ENCODE measurements around the gene GRPEL2. TPM values are rescaled to one million over a fixed set of nuclear protein-coding genes. Genes with fewer than 3 reads are reported as not detected.
A peak's percentile ranks its signal among the peaks of the same experiment; 100 is the strongest.

Gene GRPEL2, protein sequence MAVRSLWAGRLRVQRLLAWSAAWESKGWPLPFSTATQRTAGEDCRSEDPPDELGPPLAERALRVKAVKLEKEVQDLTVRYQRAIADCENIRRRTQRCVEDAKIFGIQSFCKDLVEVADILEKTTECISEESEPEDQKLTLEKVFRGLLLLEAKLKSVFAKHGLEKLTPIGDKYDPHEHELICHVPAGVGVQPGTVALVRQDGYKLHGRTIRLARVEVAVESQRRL
- total RNA-seq: 10 to 100 TPM; 14.5 to 16.4 TPM

DNA sequence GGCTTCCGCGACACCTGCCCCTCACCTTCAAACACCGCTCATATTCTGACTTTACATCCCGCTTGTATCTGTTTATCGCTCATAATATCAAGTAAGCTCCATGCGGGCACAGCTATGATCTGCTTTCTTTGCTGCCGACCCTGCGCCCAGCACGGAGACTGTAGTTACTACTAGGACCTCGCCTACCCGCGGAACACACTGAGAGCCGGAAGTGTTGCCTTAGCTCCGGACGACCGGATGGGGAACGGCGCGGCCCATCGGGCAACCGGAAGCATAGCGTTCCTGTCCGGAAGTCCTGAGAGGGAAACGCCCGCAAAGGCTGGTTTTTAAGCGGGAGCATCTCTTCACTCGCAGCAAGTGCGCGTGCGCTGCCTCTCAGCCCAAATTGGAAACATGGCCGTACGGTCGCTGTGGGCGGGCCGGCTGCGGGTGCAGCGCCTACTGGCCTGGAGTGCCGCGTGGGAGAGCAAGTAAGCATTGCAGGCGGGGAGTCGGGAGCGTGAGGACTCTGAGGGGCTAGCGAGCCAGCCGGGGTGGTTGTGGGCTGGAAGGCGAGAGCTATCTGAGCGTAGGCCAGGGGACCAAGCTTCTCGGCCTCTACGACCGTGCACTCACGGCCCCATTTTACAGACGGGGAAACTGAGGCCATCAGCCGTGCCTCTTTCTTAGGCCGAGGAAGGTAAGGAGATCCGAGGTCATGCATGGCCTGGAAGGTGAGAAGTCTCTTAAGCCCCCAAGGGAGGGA lies at the start of gene GRPEL2:
GRPEL2 (plus strand) TSS at position 353 of the 745 bp plus-strand sequence; CDS start at position 394, 41 bp downstream.
- H3K4me3 ChIP-seq: peak within 1 kb of the TSS; percentile 83
- intact Hi-C loops (cut with DNase I): no loop called here
- DNase-seq: peak; percentile 97
- no peaks in the 10 kb centered on the region for H3K4me1 ChIP-seq
- H3K27me3 ChIP-seq: no peaks in the 10 kb centered on the region
- H3K36me3 ChIP-seq: peaks cover 19% of the 10 kb centered on the region
- H3K9me3 ChIP-seq: no peaks in the 10 kb centered on the region
- TF ChIP-seq, protein P1, sequence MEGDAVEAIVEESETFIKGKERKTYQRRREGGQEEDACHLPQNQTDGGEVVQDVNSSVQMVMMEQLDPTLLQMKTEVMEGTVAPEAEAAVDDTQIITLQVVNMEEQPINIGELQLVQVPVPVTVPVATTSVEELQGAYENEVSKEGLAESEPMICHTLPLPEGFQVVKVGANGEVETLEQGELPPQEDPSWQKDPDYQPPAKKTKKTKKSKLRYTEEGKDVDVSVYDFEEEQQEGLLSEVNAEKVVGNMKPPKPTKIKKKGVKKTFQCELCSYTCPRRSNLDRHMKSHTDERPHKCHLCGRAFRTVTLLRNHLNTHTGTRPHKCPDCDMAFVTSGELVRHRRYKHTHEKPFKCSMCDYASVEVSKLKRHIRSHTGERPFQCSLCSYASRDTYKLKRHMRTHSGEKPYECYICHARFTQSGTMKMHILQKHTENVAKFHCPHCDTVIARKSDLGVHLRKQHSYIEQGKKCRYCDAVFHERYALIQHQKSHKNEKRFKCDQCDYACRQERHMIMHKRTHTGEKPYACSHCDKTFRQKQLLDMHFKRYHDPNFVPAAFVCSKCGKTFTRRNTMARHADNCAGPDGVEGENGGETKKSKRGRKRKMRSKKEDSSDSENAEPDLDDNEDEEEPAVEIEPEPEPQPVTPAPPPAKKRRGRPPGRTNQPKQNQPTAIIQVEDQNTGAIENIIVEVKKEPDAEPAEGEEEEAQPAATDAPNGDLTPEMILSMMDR (IDR thresholded peaks at IDR 0.05): no peak
- peak within 1 kb of the TSS; percentile 76 to 84 for H3K9ac ChIP-seq (ENCODE audit: low read depth in 2 of 2, low read length in 2 of 2)
- H3K27ac ChIP-seq: peak within 1 kb of the TSS; percentile 88

DNA sequence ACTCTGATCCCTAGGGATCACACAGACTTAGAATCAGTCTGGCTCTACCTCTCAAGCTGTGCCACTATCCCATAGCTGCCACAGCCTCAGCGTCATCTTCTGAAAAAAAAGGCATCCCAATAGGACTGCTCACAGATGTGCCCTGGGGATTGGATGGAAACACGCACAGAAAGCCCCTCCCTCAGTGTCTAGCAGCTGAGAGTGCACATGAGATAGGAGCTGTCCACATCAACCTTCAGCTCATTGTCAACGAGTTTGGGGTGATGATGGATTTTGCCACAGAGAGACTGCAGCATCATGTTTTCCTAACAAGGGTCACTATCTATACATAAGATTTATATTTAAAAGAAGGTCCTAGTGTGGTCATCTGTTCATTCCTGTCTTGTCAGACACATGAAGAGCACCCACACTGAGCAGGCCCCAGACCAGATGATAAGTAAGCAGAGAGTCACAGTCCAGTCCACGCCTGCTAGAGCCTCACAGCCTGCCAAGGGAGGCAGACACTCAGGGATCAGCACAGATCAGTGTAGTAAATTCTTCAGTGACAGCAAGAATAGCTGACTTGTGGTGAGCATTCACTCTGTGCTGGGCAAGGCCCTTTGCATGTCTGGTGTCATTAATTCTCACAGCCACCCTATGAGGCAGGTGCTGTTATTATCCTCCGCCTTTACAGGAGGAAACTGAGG lies 47.8 kb upstream of the GRPEL2 start:
- DNase-seq: no peak

DNA sequence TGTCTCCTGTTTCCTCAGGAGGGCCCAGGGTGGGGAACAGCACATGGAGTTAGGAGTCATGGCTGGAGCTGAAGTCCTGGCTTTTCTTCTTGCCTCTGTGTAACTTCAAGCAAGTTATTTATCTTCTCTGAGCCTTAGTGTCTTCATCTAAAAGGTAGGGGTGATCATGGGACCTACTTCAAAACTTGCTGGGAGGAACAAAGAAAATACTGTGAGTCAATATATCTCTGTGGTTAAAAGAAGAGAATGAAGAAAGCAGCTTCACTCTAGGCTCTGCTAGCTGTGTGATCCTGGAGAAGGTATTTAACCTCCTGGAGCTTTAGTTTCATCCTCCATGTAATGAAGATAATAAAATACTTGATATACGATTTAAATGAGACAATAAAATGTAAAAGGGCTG lies 47.1 kb upstream of the GRPEL2 start:
- no peak overlapping the region for H3K27ac ChIP-seq
- intact Hi-C loops (cut with DNase I): no loop called here
- H3K4me1 ChIP-seq: no peaks in the 10 kb centered on the region

More for the DNA sequence above, 47.8 kb upstream of the GRPEL2 start:
- Histone ChIP-seq H3K9me3 (no peaks in the 10 kb centered on the region), H3K27me3 (no peaks in the 10 kb centered on the region), H3K27ac (no peak overlapping the region), H3K9ac (ENCODE audit: low read depth in 2 of 2, low read length in 2 of 2) (no peak overlapping the region), H3K36me3 (no peaks in the 10 kb centered on the region), H3K4me3 (no peak overlapping the region), H3K4me1 (no peaks in the 10 kb centered on the region)
- intact Hi-C loops (cut with DNase I): no loop called here
- TF ChIP-seq, protein P1 (IDR thresholded peaks at IDR 0.05): no peak

DNA sequence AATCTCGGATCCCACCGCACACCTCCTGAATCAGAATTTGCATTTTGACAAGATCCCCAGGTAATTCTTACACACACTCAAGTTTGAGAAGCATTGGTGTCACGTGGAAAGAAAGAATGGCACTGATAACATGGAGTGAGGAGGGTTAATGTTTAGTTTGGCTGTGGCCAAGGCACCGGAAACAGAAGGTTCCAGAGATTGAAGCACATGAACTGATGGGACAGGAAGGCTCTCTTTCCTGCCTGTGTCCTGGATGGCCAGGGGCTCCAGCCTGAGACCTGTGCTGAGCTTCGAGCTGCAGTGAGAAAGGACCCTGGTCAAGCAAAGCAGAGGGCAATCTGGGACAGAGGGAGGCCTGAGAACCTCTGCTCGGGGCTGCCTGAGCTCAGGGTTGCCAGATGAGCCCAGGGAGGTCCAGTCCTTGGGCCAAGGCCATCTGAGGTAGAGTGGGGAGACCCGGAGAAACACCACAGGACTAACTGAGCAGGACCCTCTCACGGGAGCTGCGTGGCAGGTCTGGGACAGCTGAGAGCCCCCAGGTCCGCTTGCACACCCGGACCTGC lies 46.4 kb upstream of the GRPEL2 start:
- no peak for DNase-seq
- Histone ChIP-seq H3K27ac (no peak overlapping the region), H3K9ac (ENCODE audit: low read depth in 2 of 2, low read length in 2 of 2) (no peak overlapping the region)

More for the DNA sequence above, 47.1 kb upstream of the GRPEL2 start:
- TF ChIP-seq, protein P1 (IDR thresholded peaks at IDR 0.05): no peak
- H3K36me3 ChIP-seq: no peaks in the 10 kb centered on the region
- no peaks in the 10 kb centered on the region for H3K27me3 ChIP-seq
- H3K9me3 ChIP-seq: no peaks in the 10 kb centered on the region
- no peak for DNase-seq
- H3K4me3 ChIP-seq: no peak overlapping the region
- H3K9ac ChIP-seq (ENCODE audit: low read depth in 2 of 2, low read length in 2 of 2): no peak overlapping the region

More for the DNA sequence above, 46.4 kb upstream of the GRPEL2 start:
- intact Hi-C loops (cut with DNase I): no loop called here
- TF ChIP-seq, protein P1 (IDR thresholded peaks at IDR 0.05): no peak
- Histone ChIP-seq H3K36me3 (no peaks in the 10 kb centered on the region), H3K4me3 (no peak overlapping the region), H3K4me1 (no peaks in the 10 kb centered on the region), H3K9me3 (no peaks in the 10 kb centered on the region), H3K27me3 (no peaks in the 10 kb centered on the region)

Measured in colonic mucosa (tissue), 4 donors.